Ovary (tissue), 9 donors: Measurements from ENCODE around the gene COG5. TPM values are rescaled to one million over a fixed set of nuclear protein-coding genes. Genes with fewer than 3 reads are reported as not detected.

Experiments
- DNase-seq, 5 donors: peaks; one replicate each; pipeline ENCODE4 v3.0.0-alpha.2; 2019 to 2020
- H3K27ac ChIP-seq, 2 donors: fragments of 200-600 bp; one replicate each; pipeline versions ENCODE4 v1.5.1 to v1.8.0; 2019 to 2022
- H3K27me3 ChIP-seq: fragments of 200-600 bp; one replicate; pipeline ENCODE4 v1.8.0; 2022
- H3K36me3 ChIP-seq: fragments of 200-600 bp; sonication (generic); one replicate; pipeline ENCODE4 v1.5.1; 2019
- H3K4me1 ChIP-seq: one replicate; pipeline ENCODE4 v1.8.1; 2013; ENCODE audit warnings: mild to moderate bottlenecking, moderate library complexity; ENCODE audit not compliant: insufficient read depth
- H3K4me3 ChIP-seq: fragments of 200-600 bp; sonication (generic); one replicate; pipeline ENCODE4 v1.5.1; 2017
- H3K9me3 ChIP-seq, 2 donors: fragments of 200-600 bp in 1 of 2; sonication (generic) in 1 of 2; one replicate each; pipeline versions ENCODE4 v1.5.1 to v1.8.1; 2013 to 2019; ENCODE audit warnings: mild to moderate bottlenecking in 1 of 2, moderate library complexity in 1 of 2
- CTCF ChIP-seq, 3 donors: fragments of 450-650 bp in 2 of 3; fragments of 200-600 bp in 1 of 3; IDR thresholded peaks; one replicate each; pipeline versions ENCODE4 v1.5.1 to v1.8.0; 2016 to 2022; ENCODE audit warnings: antibody characterized with exemption in 3 of 3, mild to moderate bottlenecking in 1 of 3
- EP300 ChIP-seq: sonication (generic); formaldehyde crosslinking; IDR thresholded peaks from one replicate; pipeline ENCODE4 v1.6.1; 2017; ENCODE audit warnings: antibody characterized with exemption
- POLR2A ChIP-seq: fragments of 450-650 bp; IDR thresholded peaks from one replicate; pipeline ENCODE4 v1.6.1; 2017; ENCODE audit warnings: antibody characterized with exemption, mild to moderate bottlenecking, moderate library complexity
- WGBS, 3 donors: extraction: QIAGEN DNeasy Blood & Tissue Kit in 1 of 3; methylation state at CpG; one replicate each; pipeline versions ENCODE4 v1.1.5 to v1.1.7; 2013 to 2017; 5-methylcytosine and 5-hydroxymethylcytosine counted together
- intact Hi-C, 4 donors: fragments of 100-400 bp; cut with DNase I; formaldehyde crosslinking; loops; one replicate each; pipeline versions ENCODE4 v1.11.0 to v1.15.1; 2022 to 2023
- polyA plus RNA-seq, 2 donors: library from polyadenylated mRNA; stranded (reverse); fragments of 200-250 nt in 1 of 2; fragments of 350-450 nt in 1 of 2; fragmentation: Illumina TruSeq in 1 of 2; extraction: RNeasy Lipid Tissue Mini Kit (QIAGEN cat#74804) in 1 of 2; gene quantifications; one replicate each; pipeline ENCODE4 v1.2.3, GENCODE V29; 2013 to 2014
- total RNA-seq, 7 donors: library from RNA; depleted of rRNA in 2 of 7; stranded (reverse); fragments of >200 nt in 2 of 7; fragmentation: NEBNext Ultra II Directional in 3 of 7; extraction: Animal tissue kit (Norgen Biotek cat#: 25700) in 3 of 7; gene quantifications; one replicate each; pipeline versions ENCODE4 v1.1.0 to v1.2.4, GENCODE V29; 2016 to 2023
- donor health status: DM: no; HTN: no; CAD: no; lungs with moderate emphysema.
- donor health status: DM: no; HTN: no; CAD: no.
- donor health status: Bipolar disorder and iron deficiency.
- donor health status: DM: yes; HTN: yes; CAD: no.
- donor health status: DM: no; HTN: no; CAD: no.
- donor health status: DM: yes; HTN: yes; CAD: no.

Gene COG5
- total and polyA plus RNA-seq, 9 donors: 10.3 to 49.7 (median 37.6) TPM

DNA sequence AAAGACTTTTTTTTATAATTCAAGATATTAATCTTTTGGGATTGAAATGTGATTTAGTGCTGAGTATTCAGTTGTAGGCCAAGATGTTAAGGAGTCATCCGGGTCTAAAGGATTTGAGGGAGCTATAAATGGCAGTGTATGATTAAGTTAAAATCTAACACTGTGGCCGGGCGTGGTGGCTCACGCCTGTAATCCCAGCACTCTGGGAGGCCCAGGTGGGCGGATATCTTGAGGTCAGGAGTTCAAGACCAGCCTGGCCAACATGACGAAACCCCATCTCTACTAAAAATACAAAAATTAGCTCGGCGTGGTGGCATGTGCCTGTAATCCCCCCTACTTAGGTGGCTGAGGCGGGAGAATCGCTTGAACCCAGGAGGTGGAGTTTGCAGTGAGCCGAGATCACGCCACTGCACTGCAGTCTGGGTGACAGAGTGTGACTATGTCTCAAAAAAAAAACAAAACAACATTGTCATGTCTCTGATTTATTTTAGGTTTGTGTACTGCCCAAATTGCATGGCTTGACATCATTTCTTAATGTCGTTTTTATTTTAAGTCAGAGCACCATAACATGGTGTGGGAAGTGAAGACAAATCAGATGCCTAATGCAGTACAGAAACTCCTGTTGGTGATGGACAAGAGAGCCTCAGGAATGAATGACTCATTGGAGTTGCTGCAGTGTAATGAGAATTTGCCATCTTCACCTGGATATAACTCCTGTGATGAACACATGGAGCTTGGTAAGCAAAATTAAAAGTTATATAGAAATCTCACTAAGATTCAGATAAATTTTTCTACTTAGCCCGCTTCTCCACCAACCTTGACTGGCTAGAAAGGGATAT, 384.2 kb downstream of the COG5 start:
- no peaks in the 10 kb centered on the region for H3K9me3 ChIP-seq
- H3K27me3 ChIP-seq: no peaks in the 10 kb centered on the region
- no peaks in the 10 kb centered on the region for H3K36me3 ChIP-seq
- intact Hi-C loops: no loop called here
- TF ChIP-seq CTCF (IDR thresholded peaks at IDR 0.05) (no peak), EP300 (no peak), POLR2A (no peak)
- no peak overlapping the region for H3K27ac ChIP-seq
- H3K4me3 ChIP-seq: no peak overlapping the region
- H3K4me1 ChIP-seq: peaks cover 10% of the 10 kb centered on the region
- no peak for DNase-seq
- 85 to 89% (median 87%) methylated on average over 14 of the region's 14 CpGs for WGBS, 3 donors

DNA sequence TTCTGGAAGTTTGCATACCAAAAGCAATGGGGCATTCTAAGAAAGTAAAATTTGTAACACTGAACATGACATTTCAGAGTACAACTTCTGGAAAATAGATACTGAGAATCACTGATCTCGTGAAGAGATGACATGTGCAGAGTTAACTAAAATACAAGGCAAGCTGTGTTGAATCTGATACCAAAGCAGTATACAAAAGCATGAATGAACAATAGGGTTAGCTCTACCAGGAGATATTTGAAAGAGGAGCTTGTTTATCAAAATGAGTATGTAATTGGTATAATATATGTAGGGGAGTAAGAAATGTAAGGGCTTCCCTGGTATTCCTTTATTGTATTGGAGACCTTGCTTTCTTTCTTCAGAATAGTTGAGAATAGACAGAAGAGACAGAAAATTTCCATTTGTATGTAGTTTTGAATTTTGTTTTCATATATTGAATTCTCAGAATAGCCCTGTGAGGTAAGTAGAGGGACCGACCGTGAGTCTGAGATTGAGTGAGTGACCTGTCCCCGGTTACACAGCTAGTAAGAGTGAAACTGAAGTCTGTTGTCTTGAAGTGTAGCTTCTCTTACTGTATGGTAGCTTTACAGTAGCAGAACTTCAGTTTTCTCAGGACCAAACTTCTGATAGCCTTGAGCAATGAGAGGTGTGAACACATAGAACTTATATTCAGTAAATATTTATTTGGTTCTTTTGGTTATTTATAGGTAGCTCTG, 389.9 kb downstream of the COG5 start:
- Histone ChIP-seq H3K36me3 (no peaks in the 10 kb centered on the region), H3K9me3 (no peaks in the 10 kb centered on the region), H3K27ac (no peak overlapping the region), H3K27me3 (no peaks in the 10 kb centered on the region), H3K4me3 (no peak overlapping the region), H3K4me1 (peaks cover 17% of the 10 kb centered on the region)
- TF ChIP-seq EP300: no peak
- no peak for TF ChIP-seq CTCF (IDR thresholded peaks at IDR 0.05)
- TF ChIP-seq POLR2A: no peak
- intact Hi-C loops: no loop called here
- no peak for DNase-seq
- 60 to 65% (median 63%) methylated on average over 4 of the region's 4 CpGs for WGBS, 3 donors

DNA sequence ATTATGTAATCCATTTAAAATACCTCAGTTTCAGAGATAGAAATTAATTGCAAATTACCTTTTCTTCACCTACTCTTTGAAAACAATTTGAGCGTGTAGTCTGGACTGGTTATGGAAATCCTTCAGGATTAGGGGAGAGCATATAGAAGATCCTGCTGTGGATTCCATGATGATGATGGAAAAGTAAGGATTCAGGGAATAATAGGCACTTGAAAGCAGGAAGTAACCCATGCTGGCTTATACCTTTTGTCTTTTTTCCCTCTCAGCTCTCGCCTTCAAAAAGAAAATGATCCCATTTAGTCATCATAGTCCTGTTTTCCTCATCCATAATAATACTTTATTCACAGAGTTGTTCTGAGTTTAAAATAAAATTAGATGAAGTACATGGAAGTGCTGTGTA, 390.5 kb downstream of the COG5 start:
- Histone ChIP-seq H3K27me3 (no peaks in the 10 kb centered on the region), H3K4me1 (peaks cover 17% of the 10 kb centered on the region), H3K4me3 (no peak overlapping the region), H3K36me3 (no peaks in the 10 kb centered on the region), H3K9me3 (no peaks in the 10 kb centered on the region), H3K27ac (no peak overlapping the region)
- TF ChIP-seq CTCF (IDR thresholded peaks at IDR 0.05) (no peak), EP300 (no peak), POLR2A (no peak)
- intact Hi-C loops: no loop called here
- DNase-seq: no peak
- 89 to 92% (median 89%) methylated on average over 2 of the region's 2 CpGs for WGBS, 3 donors

DNA sequence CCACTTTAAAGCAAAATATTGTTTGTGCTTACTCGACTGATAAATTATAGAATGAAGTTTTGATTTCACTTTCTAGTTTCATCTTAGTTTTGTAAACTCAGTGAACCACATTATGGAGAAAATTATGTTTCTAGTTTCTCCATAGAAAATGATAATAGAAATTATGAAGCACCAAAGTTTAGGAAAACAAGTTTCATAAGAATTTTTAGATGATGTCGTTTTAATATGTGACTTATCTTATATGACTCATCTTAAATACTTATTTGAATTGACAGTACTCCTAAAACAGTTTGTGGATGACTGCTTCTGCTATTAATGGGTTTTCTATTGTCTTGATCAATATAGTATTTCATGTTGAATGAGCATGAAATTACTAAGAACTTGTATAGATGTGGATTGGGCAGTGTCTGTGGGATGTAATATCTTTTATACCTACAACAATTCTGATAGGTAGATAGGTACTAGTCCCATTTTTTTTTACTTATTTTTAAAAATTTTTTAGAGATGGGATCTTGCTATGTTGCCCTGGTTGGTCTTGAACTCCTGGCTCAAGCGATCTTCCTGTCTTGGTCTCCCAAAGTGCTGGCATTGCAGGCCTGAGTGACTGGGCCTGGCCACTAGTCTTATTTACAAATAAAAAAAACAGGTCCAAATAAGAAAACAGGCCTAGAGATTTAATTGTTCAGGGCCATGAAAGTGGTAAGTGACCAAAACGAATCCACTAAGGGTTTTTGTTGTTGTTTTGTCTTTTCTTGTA, 391.3 kb downstream of the COG5 start:
- H3K27me3 ChIP-seq: no peaks in the 10 kb centered on the region
- peaks cover 17% of the 10 kb centered on the region for H3K4me1 ChIP-seq
- no peak overlapping the region for H3K4me3 ChIP-seq
- H3K9me3 ChIP-seq: no peaks in the 10 kb centered on the region
- no peaks in the 10 kb centered on the region for H3K36me3 ChIP-seq
- H3K27ac ChIP-seq: no peak overlapping the region
- TF ChIP-seq CTCF (IDR thresholded peaks at IDR 0.05) (no peak), EP300 (no peak), POLR2A (no peak)
- 49 to 62% (median 52%) methylated on average over 4 of the region's 4 CpGs for WGBS, 3 donors
- DNase-seq: no peak
- intact Hi-C loops: no loop called here
